Testis (tissue), 2 donors: ENCODE results near the gene NFKB1.

Experiments used
- POLR2A ChIP-seq: fragments of 450-650 bp; IDR thresholded peaks from one replicate; pipeline ENCODE4 v1.6.1; 2017; ENCODE audit warnings: antibody characterized with exemption, mild to moderate bottlenecking, moderate library complexity
- TF ChIP-seq, protein P1 (sequence below), 3 experiments: fragments of 450-650 bp in 2 of 3; fragments of 200-600 bp in 1 of 3; sonication (generic) in 1 of 3; IDR thresholded peaks; one replicate each; pipeline ENCODE4 v1.5.1; 2016 to 2019; ENCODE audit warnings: antibody characterized with exemption in 3 of 3, mild to moderate bottlenecking in 2 of 3, moderate library complexity in 1 of 3

DNA sequence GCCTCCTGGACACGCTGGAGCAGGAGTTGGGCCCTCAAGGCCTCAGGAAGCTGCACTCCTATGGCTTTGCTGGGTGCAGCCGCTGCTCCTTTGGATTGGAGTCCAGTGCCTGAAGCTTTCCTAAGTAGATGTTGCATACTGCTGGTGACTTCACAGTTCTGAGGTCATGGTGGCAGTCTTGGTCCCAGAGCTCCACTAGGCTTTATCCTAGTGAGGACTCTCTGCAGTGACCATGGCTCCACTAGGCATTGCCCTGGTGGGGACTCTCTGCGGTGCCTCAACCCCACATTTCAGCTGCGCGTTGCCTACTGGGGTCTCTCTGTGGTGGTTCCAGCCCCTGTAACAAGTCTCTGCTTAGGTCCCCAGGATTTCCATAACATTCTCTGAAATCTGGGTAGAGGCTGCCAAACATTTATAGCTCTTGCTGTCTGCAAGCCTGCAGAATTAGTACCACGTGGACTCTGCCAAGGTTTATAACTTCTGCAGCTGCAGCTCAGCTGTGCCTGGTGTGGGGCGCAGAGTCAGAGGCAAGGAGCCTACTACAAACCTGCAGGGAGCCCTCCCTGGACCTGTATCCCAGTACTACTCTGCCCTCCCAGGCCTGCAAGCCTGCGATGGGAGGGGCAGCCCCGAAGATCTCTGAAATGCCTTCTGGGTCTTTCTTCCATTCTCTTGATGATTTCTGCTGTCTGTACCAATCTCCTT is 46.0 kb upstream of the NFKB1 start:
- TF ChIP-seq, protein P1, sequence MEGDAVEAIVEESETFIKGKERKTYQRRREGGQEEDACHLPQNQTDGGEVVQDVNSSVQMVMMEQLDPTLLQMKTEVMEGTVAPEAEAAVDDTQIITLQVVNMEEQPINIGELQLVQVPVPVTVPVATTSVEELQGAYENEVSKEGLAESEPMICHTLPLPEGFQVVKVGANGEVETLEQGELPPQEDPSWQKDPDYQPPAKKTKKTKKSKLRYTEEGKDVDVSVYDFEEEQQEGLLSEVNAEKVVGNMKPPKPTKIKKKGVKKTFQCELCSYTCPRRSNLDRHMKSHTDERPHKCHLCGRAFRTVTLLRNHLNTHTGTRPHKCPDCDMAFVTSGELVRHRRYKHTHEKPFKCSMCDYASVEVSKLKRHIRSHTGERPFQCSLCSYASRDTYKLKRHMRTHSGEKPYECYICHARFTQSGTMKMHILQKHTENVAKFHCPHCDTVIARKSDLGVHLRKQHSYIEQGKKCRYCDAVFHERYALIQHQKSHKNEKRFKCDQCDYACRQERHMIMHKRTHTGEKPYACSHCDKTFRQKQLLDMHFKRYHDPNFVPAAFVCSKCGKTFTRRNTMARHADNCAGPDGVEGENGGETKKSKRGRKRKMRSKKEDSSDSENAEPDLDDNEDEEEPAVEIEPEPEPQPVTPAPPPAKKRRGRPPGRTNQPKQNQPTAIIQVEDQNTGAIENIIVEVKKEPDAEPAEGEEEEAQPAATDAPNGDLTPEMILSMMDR (IDR thresholded peaks at IDR 0.05), result no peak
- TF ChIP-seq POLR2A, result no peak
